Astrocyte of the cerebellum (primary cell): ENCODE data around the gene PRDM15.

Source experiments
- DNase-seq: peaks from one replicate; pipeline ENCODE4 v3.0.0-alpha.2; 2011; ENCODE audit warnings: low read depth
- H3K4me3 ChIP-seq: 2 replicates; pipeline ENCODE4 v1.5.1; 2011; ENCODE audit warnings: mild to moderate bottlenecking, low read depth, low read length, moderate library complexity
- CTCF ChIP-seq: IDR thresholded peaks from 2 replicates; pipeline ENCODE4 v1.5.1; 2012; ENCODE audit warnings: low read length, low read depth, moderate library complexity, mild to moderate bottlenecking; ENCODE audit errors: missing control alignments
- in situ Hi-C: cut with HindIII; loops from 2 replicates; pipeline ENCODE4 v1.10.0; 2017; ENCODE audit warnings: low sequenced_read_pairs

Gene PRDM15

GRCh38 chr21:41752231-41752681 lies 126.9 kb downstream of the PRDM15 start:
- H3K4me3 ChIP-seq = no peak overlapping the region
- no peak for TF ChIP-seq CTCF
- DNase-seq = no peak
- in situ Hi-C loops = no loop called here

GRCh38 chr21:41751611-41752011 lies 127.5 kb downstream of the PRDM15 start:
- in situ Hi-C loops = no loop called here
- no peak overlapping the region for H3K4me3 ChIP-seq
- no peak for DNase-seq
- TF ChIP-seq CTCF = no peak

GRCh38 chr21:41750532-41751151 lies 128.5 kb downstream of the PRDM15 start:
- no peak for DNase-seq
- no peak for TF ChIP-seq CTCF
- no peak overlapping the region for H3K4me3 ChIP-seq
- in situ Hi-C loops = no loop called here

- no peak overlapping the region for H3K4me3 ChIP-seq
- in situ Hi-C loops = no loop called here
- no peak for TF ChIP-seq CTCF
- DNase-seq = no peak
Measured at GRCh38 chr21:41750051-41750450, 129.1 kb downstream of the PRDM15 start.

- DNase-seq = no peak
- TF ChIP-seq CTCF = no peak
- in situ Hi-C loops = no loop called here
- no peak overlapping the region for H3K4me3 ChIP-seq
Measured at GRCh38 chr21:41749286-41749685, 129.9 kb downstream of the PRDM15 start.
